Left ventricle myocardium inferior (tissue), 1 donor: ENCODE data around the gene TREML1. TPM values are rescaled to one million over a fixed set of nuclear protein-coding genes. Genes with fewer than 3 reads are reported as not detected.

ENCODE experiments used
- DNase-seq: peaks from one replicate; pipeline ENCODE4 v3.0.0-alpha.2; 2020
- H3K27ac ChIP-seq: fragments of 200-600 bp; replicated peaks from 2 replicates; pipeline ENCODE4 v1.8.0; 2021
- H3K27me3 ChIP-seq: fragments of 200-600 bp; 2 replicates; pipeline ENCODE4 v1.8.0; 2021; ENCODE audit warnings: low read depth
- H3K36me3 ChIP-seq: fragments of 200-600 bp; 2 replicates; pipeline ENCODE4 v1.8.0; 2021
- H3K4me1 ChIP-seq: fragments of 200-600 bp; 2 replicates; pipeline ENCODE4 v1.8.0; 2021
- H3K4me3 ChIP-seq: fragments of 200-600 bp; 2 replicates; pipeline ENCODE4 v1.8.0; 2021; ENCODE audit warnings: mild to moderate bottlenecking, moderate library complexity
- H3K9me3 ChIP-seq: fragments of 200-600 bp; replicated peaks from 2 replicates; pipeline ENCODE4 v1.8.0; 2021
- intact Hi-C: fragments of 100-400 bp; cut with micrococcal nuclease; formaldehyde crosslinking; loops from one replicate; pipeline ENCODE4 v1.11.0; 2022
- total RNA-seq: library from RNA; stranded (reverse); fragmentation: NEBNext Ultra II Directional; extraction: Animal tissue kit (Norgen Biotek cat#: 25700); gene quantifications from one replicate; pipeline ENCODE4 v1.2.1, GENCODE V29; 2021
- TF ChIP-seq, protein P1 (sequence below): fragments of 200-600 bp; IDR thresholded peaks from 2 replicates; pipeline ENCODE4 v1.8.0; 2021; ENCODE audit warnings: antibody characterized with exemption, mild to moderate bottlenecking, borderline replicate concordance
- donor health status: DM: no; HTN: yes; CAD: no; lungs with severe emphysema.

TREML1 gene
- total RNA-seq, 1 donor from 2014 or later: not detected

DNA sequence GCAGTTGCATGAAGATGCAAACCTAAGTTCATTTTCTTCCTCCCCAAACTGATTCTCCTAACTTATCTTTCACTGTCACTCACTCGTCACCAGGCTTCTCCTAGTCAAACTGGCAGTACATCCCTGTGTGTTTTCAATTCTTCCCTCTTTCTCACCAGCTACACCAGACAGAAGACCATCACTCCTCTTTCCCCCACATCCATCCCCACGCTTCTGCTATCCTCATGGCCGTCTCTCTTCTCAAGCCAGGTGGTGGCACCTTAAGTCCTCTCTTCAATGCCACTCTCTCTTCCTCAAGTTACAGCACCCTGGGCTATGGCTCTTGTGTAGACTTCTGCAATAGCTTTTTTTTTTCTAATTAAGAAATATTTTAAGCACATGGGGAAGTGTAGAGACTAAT, 23.1 kb upstream of the TREML1 start:
- H3K4me1 ChIP-seq: no peaks in the 10 kb centered on the region
- no peak overlapping the region for H3K27ac ChIP-seq
- H3K27me3 ChIP-seq: peaks cover 70% of the 10 kb centered on the region
- intact Hi-C loops: no loop called here
- H3K4me3 ChIP-seq: no peak overlapping the region
- no peaks in the 10 kb centered on the region for H3K9me3 ChIP-seq
- H3K36me3 ChIP-seq: no peaks in the 10 kb centered on the region
- TF ChIP-seq, protein P1, sequence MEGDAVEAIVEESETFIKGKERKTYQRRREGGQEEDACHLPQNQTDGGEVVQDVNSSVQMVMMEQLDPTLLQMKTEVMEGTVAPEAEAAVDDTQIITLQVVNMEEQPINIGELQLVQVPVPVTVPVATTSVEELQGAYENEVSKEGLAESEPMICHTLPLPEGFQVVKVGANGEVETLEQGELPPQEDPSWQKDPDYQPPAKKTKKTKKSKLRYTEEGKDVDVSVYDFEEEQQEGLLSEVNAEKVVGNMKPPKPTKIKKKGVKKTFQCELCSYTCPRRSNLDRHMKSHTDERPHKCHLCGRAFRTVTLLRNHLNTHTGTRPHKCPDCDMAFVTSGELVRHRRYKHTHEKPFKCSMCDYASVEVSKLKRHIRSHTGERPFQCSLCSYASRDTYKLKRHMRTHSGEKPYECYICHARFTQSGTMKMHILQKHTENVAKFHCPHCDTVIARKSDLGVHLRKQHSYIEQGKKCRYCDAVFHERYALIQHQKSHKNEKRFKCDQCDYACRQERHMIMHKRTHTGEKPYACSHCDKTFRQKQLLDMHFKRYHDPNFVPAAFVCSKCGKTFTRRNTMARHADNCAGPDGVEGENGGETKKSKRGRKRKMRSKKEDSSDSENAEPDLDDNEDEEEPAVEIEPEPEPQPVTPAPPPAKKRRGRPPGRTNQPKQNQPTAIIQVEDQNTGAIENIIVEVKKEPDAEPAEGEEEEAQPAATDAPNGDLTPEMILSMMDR: no peak
- no peak for DNase-seq

DNA sequence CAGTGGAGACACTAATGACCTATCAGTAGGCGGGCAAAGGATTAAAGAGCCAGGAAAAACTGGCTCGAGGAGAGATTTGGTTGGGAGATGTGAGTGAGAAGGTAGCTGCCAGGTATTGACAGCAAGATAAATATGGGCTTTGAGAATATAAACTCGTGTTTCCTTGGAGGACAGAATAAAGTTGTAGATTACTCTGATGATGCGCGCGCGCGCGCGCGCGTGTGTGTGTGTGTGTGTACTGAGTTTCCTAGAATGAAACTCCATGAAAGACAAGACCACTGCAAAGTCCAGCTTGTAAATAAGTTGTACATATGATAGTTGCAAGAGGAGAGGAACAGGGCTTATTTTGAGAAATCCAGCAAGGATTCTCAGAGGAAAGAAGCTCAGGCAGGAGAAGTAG, 22.0 kb upstream of the TREML1 start:
- intact Hi-C loops: no loop called here
- TF ChIP-seq, protein P1: no peak
- H3K27me3 ChIP-seq: peaks cover 68% of the 10 kb centered on the region
- no peaks in the 10 kb centered on the region for H3K4me1 ChIP-seq
- no peak overlapping the region for H3K27ac ChIP-seq
- no peak overlapping the region for H3K4me3 ChIP-seq
- H3K36me3 ChIP-seq: no peaks in the 10 kb centered on the region
- no peaks in the 10 kb centered on the region for H3K9me3 ChIP-seq
- DNase-seq: no peak

DNA sequence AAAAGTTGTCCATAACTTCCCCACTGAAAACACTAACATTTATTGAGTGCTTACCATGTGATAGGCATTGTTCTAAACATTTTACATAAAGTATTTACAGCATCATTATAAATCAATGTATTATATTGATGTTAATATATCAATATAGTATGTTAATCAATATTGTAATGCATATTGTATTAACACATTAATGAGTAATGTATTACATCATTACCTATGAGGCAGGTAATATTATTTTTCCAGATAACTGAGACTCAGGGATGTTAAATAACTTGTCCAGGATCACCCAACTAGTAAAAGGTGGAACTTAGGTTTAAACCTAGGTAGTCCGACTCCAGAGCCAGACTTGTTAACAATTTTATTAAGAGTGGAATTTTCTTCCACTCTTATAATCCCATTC, 20.9 kb upstream of the TREML1 start:
- peaks cover 64% of the 10 kb centered on the region for H3K27me3 ChIP-seq
- H3K4me1 ChIP-seq: no peaks in the 10 kb centered on the region
- no peak overlapping the region for H3K27ac ChIP-seq
- no peaks in the 10 kb centered on the region for H3K9me3 ChIP-seq
- no peak for DNase-seq
- H3K4me3 ChIP-seq: no peak overlapping the region
- intact Hi-C loops: no loop called here
- H3K36me3 ChIP-seq: no peaks in the 10 kb centered on the region
- TF ChIP-seq, protein P1: no peak

DNA sequence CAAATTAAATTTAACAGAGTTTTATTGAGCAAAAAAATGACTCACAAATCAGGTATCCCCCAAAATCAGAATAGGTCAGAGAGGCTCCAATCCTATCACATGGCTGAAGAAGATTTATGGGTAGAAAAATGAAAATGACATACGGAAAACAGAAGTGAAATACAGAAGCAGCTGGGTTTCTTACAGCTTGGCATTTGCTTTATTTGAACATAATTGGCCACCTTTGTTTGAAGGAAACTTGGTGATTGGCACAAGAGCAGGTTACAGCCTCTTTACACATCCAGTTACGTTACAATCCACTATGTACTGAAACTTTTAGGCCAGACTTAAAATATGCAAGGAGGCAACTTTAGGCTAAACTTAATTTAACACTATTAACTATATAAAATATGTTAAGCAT, 20.5 kb upstream of the TREML1 start:
- TF ChIP-seq, protein P1: no peak
- Histone ChIP-seq H3K4me1 (no peaks in the 10 kb centered on the region), H3K27ac (no peak overlapping the region), H3K27me3 (peaks cover 65% of the 10 kb centered on the region), H3K9me3 (no peaks in the 10 kb centered on the region), H3K36me3 (no peaks in the 10 kb centered on the region), H3K4me3 (no peak overlapping the region)
- no peak for DNase-seq
- intact Hi-C loops: no loop called here

DNA sequence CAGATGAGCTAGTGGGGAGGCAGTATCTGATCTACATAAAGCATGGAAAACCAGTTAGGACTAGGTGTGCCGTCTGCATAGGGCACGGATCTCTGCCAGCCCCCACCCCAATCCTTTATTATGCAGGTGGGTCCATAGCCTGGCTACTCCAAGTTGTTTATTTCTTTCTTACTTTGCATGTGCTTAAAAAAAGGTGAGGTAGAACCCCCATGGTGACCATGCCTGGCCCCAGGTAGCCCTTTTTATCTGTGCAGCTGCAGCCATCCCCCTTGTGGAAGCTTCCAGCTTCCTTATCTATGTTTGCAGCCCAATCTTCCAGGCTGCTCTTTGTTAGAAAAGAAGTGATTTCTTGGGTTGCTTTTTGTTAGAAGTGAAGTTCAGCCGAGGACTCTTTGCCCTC, 17.8 kb upstream of the TREML1 start:
- no peaks in the 10 kb centered on the region for H3K9me3 ChIP-seq
- TF ChIP-seq, protein P1: no peak
- H3K27me3 ChIP-seq: peaks cover 51% of the 10 kb centered on the region
- intact Hi-C loops: no loop called here
- no peak overlapping the region for H3K4me3 ChIP-seq
- H3K27ac ChIP-seq: no peak overlapping the region
- H3K36me3 ChIP-seq: no peaks in the 10 kb centered on the region
- H3K4me1 ChIP-seq: no peaks in the 10 kb centered on the region
- DNase-seq: no peak
